Left lobe of liver (tissue), 2 donors: ENCODE results near the gene HMG20B. TPM values are rescaled to one million over a fixed set of nuclear protein-coding genes. Genes with fewer than 3 reads are reported as not detected.
"Not testable (repeated sequence)": the region's sequence is repeated elsewhere in the genome, so short reads cannot be mapped to it uniquely, and the experiment has no call there.

Experiments
- ATAC-seq: fragments of 200-7000 bp; cut with Tn5 transposase; one replicate; pipeline ENCODE4 v1.9.1; 2020; ENCODE audit warnings: mild to moderate bottlenecking, moderate library complexity
- DNase-seq: peaks from one replicate; pipeline ENCODE4 v3.0.0-alpha.2; 2020; ENCODE audit warnings: low spot score
- total RNA-seq: library from RNA; stranded (reverse); gene quantifications from one replicate; pipeline ENCODE4 v1.2.1, GENCODE V29; 2021
- donor health status: DM: no; HTN: no; CAD: no; lungs with moderate emphysema.
- donor health status: DM: no; HTN: yes; CAD: no.

The HMG20B gene
- total RNA-seq, result 44.2 TPM

GRCh38 chr19:3572855-3573161, at the start of gene HMG20B:
HMG20B (plus strand) TSS chr19:3572944; CDS start chr19:3573310, 366 bp downstream.
- ATAC-seq, result peak; percentile 3
- DNase-seq, result no peak

GRCh38 chr19:3523361-3524077, 49.2 kb upstream of the HMG20B start:
- ATAC-seq, result no peak
- DNase-seq, result no peak

GRCh38 chr19:3524078-3524842, 48.5 kb upstream of the HMG20B start:
- ATAC-seq, result peak; percentile 64
- DNase-seq, result peak; percentile 71

- no peak for DNase-seq
These were observed 47.8 kb upstream of the HMG20B start for GRCh38 chr19:3524904-3525451.

GRCh38 chr19:3526507-3527237, 46.1 kb upstream of the HMG20B start:
- no peak for DNase-seq

More at GRCh38 chr19:3524904-3525451, 47.8 kb upstream of the HMG20B start:
- ATAC-seq, result no peak

GRCh38 chr19:3527238-3527910, 45.4 kb upstream of the HMG20B start:
- DNase-seq, result no peak
- no peak for ATAC-seq

More at GRCh38 chr19:3526507-3527237, 46.1 kb upstream of the HMG20B start:
- ATAC-seq, result no peak

- DNase-seq (no peak), ATAC-seq (no peak)
These were observed 44.7 kb upstream of the HMG20B start for GRCh38 chr19:3528080-3528479.

GRCh38 chr19:3528539-3529211, 44.1 kb upstream of the HMG20B start:
- ATAC-seq (no peak), DNase-seq (no peak)

GRCh38 chr19:3529299-3529698, 43.4 kb upstream of the HMG20B start:
- ATAC-seq, DNase-seq: not testable (repeated sequence)

GRCh38 chr19:3530389-3530788, 42.4 kb upstream of the HMG20B start:
- DNase-seq (no peak), ATAC-seq (no peak)

GRCh38 chr19:3531716-3532115, 41.0 kb upstream of the HMG20B start:
- no peak for ATAC-seq
- DNase-seq, result no peak

- ATAC-seq, result no peak
These were observed 40.5 kb upstream of the HMG20B start for GRCh38 chr19:3532154-3532786.

GRCh38 chr19:3533033-3533432, 39.7 kb upstream of the HMG20B start:
- no peak for DNase-seq
- no peak for ATAC-seq

More at GRCh38 chr19:3532154-3532786, 40.5 kb upstream of the HMG20B start:
- DNase-seq, result no peak

- no peak for DNase-seq
- no peak for ATAC-seq
These were observed 39.1 kb upstream of the HMG20B start for GRCh38 chr19:3533563-3534216.

- ATAC-seq (no peak), DNase-seq (no peak)
These were observed 38.1 kb upstream of the HMG20B start for GRCh38 chr19:3534375-3535234.

GRCh38 chr19:3535235-3535535, 37.6 kb upstream of the HMG20B start:
- ATAC-seq (no peak), DNase-seq (no peak)

GRCh38 chr19:3535563-3535965, 37.2 kb upstream of the HMG20B start:
- DNase-seq, result no peak
- no peak for ATAC-seq

GRCh38 chr19:3535981-3536380, 36.8 kb upstream of the HMG20B start:
- DNase-seq (no peak), ATAC-seq (no peak)
